Measurements from ENCODE around the gene ANO3. TPM values are rescaled to one million over a fixed set of nuclear protein-coding genes. Genes with fewer than 3 reads are reported as not detected.

The ANO3 gene
- total and polyA plus RNA-seq, 2 of the 8 experiments (the other 6 are each of a cell fraction or from before 2014, with no cell fraction given) = not detected

GRCh38 chr11:26675233-26675928 lies 343.5 kb downstream of the ANO3 start:
- Histone ChIP-seq H3K56ac (replicated peaks; ENCODE audit: insufficient read length, low read depth, low read length) (no peak overlapping the region), H4K8ac (ENCODE audit: extremely low read depth, insufficient read depth, low read length) (no peak overlapping the region), H2BK20ac (ENCODE audit: low read length) (no peak overlapping the region), H2AK5ac (ENCODE audit: low read depth, low read length) (no peak overlapping the region), H4K91ac (replicated peaks; ENCODE audit: insufficient read length, low read length) (no peak overlapping the region), H3K27ac (ENCODE audit: low read depth, low read length) (no peak overlapping the region), H4K5ac (ENCODE audit: insufficient read length, low read depth, low read length) (no peak overlapping the region), H4K20me1 (replicated peaks in 1 of 2; ENCODE audit: control insufficient read depth in 1 of 2, insufficient read depth in 2 of 2, low read length in 2 of 2) (no peaks in the 10 kb centered on the region), H3K36me3 (ENCODE audit: control insufficient read depth in 2 of 4, insufficient read depth in 4 of 4, low read length in 3 of 4) (no peaks in the 10 kb centered on the region; a peak in 1 of 8 replicates), H3K79me1 (ENCODE audit: low read depth, low read length) (no peaks in the 10 kb centered on the region), H3K9ac (replicated peaks in 1 of 4; ENCODE audit: extremely low read depth in 1 of 4, low read depth in 3 of 4, low read length in 3 of 4) (no peak overlapping the region), H2BK12ac (ENCODE audit: low read depth, low read length) (no peak overlapping the region), H3K4me3 (ENCODE audit: extremely low read depth in 1 of 4, insufficient read depth in 2 of 4, low read depth in 3 of 4, low read length in 4 of 4) (no peak overlapping the region), H3K4ac (replicated peaks; ENCODE audit: insufficient read length, low read depth, low read length) (no peak overlapping the region), H3K23ac (ENCODE audit: insufficient read length) (no peak overlapping the region), H2AFZ (ENCODE audit: low read length) (no peak overlapping the region), H3K79me2 (ENCODE audit: control insufficient read depth in 1 of 2, insufficient read depth in 2 of 2, low read length in 2 of 2) (no peaks in the 10 kb centered on the region), H3K27me3 (replicated peaks in 1 of 4; ENCODE audit: control insufficient read depth in 3 of 4, extremely low read depth in 1 of 4, insufficient read depth in 3 of 4, low read length in 3 of 4) (no peaks in the 10 kb centered on the region), H3K14ac (ENCODE audit: insufficient read length) (no peak overlapping the region), H3K9me3 (ENCODE audit: insufficient read depth in 2 of 2, low read depth in 1 of 2, low read length in 1 of 2) (no peaks in the 10 kb centered on the region), H2BK120ac (replicated peaks; ENCODE audit: low read depth, low read length) (no peak overlapping the region), H2BK5ac (ENCODE audit: low read depth, low read length) (no peak overlapping the region), H3K4me1 (replicated peaks in 1 of 4; ENCODE audit: control insufficient read depth in 3 of 4, insufficient read depth in 4 of 4, low read length in 3 of 4) (no peaks in the 10 kb centered on the region), H3K18ac (ENCODE audit: extremely low read depth, low read length) (no peak overlapping the region), H2BK15ac (ENCODE audit: low read length) (no peak overlapping the region), H3K4me2 (ENCODE audit: insufficient read depth in 1 of 2, low read depth in 2 of 2, low read length in 2 of 2) (no peak overlapping the region), H3K23me2 (ENCODE audit: low read depth, low read length) (no peaks in the 10 kb centered on the region; the same call in 1 of the 2 replicates)
- DNase-seq (ENCODE audit: low read depth in 1 of 2, low spot score in 2 of 2) = no peak
- no peak for FAIRE-seq
- 75% methylated on average over 2 of the region's 2 CpGs; no CpG with 5 or more reads in 1 of the 2 experiments for WGBS, 2 experiments (ENCODE audit: extremely low coverage in 1 of 2, insufficient coverage in 1 of 2, insufficient read length in 1 of 2, insufficient replicate concordance in 2 of 2, low coverage in 1 of 2, low lambda C conversion rate in 2 of 2, missing lambda C conversion rate in 1 of 2)
- ChIA-PET POLR2A (ENCODE audit: partially characterized antibody) (no interaction called here), CTCF (ENCODE audit: partially characterized antibody) (interaction anchor here (0.6 to 1.3 kb wide), 3 partner anchors 10 to 154 kb away, joined by 3 to 5 read pairs (median 3); no protein-coding TSS in a partner anchor)
- TF ChIP-seq EGR1 (IDR thresholded peaks at IDR 0.05; ENCODE audit: borderline replicate concordance, low read depth, low read length) (no peak), BACH1 (IDR thresholded peaks at IDR 0.05; ENCODE audit: low read length) (no peak), CBX8 (IDR thresholded peaks at IDR 0.05; ENCODE audit: borderline replicate concordance, low read depth, low read length) (no peak), ZNF274 (IDR thresholded peaks at IDR 0.05; ENCODE audit: borderline replicate concordance, extremely low read depth, low read length) (no peak), ATF2 (IDR thresholded peaks at IDR 0.05; ENCODE audit: low read length) (no peak), CHD1 (IDR thresholded peaks at IDR 0.05; ENCODE audit: low read depth, low read length) (no peak), MAFK (IDR thresholded peaks at IDR 0.05; ENCODE audit: low read depth, low read length) (no peak), EP300 (IDR thresholded peaks at IDR 0.05; ENCODE audit: borderline replicate concordance in 1 of 2, low read depth in 2 of 2, low read length in 2 of 2) (no peak)
